T-helper 2 cell (primary cell): Measurements from ENCODE around the gene WDPCP.
"Not testable (repeated sequence)": the region's sequence is repeated elsewhere in the genome, so short reads cannot be mapped to it uniquely, and the experiment has no call there.

ENCODE experiments used
- DNase-seq, 5 experiments: peaks; one replicate each; pipeline versions ENCODE4 v3.0.0 to v3.0.0-alpha.2; 2012 to 2022

The WDPCP gene

DNA sequence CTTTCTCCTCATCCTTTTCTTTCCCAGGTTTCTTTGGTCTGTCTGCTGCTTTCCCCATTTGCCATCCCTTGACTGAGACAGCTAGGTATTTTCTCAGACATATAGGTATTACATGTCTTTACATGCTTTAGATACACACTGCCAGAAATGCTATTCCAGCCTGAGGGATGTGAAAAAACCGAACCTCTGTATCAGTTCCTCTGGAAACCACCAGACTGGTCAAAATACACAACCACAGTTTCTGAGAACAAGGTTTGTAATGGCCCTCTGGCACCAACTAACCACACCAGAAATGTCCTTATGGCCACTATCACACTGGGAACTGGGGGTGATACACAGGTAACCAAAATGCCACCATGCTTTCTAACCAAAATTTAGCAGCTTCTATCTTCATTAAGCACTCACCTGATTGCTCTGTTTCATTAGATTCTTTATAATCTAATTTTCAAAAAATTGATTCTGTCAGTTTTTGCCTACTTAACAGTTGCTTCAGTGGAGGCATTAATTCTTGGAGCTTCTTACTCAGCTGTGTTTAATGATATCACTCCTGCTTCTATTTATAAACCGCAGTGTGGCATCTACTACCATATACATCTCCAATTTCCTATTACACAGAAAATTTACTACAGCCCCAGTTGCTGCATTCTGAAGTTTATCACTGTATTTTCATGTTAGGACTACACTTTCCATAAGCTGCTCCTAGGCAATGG lies 243.5 kb downstream of the WDPCP start:
- DNase-seq: no peak

DNA sequence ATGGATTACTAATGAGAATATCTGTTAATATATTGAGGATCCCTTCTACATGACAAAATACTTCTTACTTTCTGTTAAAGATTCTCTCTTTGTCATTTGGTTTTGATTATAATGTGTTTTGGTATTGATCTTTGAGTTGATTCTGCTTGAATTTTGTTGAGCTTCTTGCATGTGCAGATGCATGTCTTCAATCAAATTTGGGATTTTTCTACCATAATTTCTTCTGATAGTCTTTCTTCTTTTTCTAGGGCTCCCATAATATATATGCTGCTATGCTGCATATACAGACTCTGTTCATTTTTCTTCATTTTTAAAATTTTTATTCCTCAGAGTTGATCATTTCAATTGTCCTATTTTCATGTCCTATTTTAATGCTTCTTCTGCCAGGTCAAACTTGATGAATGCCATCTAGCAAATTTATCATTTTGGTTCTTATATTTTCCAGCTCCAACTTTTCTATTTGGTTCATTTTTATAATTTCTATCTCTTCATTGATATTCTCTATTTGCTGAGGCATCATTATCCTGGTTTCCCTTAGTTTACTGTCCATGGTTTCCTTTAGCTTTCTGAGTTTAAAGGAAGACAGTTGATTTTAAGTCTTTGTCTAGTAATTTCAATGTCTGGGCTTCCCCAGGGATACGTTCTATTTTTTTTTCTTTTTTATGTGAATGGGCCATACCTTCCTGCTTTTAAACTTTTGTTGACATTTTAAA lies 244.7 kb downstream of the WDPCP start:
- DNase-seq: no peak

DNA sequence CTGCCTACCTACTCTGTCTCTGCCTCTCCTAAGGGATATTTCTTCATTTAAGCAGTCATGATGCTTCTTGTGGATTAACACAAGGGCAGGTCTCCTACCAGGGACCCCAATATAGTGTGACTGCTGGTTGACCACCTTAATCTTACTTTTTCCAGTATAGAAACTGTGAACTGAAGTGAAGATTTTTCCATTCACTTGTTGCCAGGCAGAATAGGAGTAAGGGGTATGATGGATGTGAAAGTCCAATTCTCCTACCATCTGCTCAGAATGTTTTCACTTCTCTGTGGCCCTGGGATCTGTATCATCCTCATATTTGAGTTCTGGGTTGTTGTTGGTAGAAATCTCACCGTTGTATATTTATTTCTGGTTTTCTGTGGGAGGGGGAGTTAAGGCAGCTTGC lies 247.8 kb downstream of the WDPCP start:
- DNase-seq: no peak

DNA sequence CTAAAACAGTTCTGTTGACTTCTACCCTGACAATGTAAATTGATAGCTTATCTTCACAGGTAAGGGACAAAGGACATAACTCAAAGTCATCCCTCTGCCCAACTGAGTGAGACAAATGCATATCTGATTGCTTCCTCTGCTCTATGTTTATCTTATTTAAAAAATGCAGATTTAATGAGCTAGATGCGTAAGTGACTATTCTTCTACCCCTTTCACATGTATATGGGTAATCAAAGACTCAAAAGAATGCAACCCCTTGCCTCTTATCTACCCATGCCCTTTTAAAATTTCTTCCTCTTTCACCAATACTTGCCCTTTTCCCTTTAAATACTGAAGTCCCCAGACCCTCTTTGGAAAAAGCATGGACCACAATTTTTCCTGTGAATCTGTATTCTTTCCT lies 253.4 kb downstream of the WDPCP start:
- DNase-seq: no peak

DNA sequence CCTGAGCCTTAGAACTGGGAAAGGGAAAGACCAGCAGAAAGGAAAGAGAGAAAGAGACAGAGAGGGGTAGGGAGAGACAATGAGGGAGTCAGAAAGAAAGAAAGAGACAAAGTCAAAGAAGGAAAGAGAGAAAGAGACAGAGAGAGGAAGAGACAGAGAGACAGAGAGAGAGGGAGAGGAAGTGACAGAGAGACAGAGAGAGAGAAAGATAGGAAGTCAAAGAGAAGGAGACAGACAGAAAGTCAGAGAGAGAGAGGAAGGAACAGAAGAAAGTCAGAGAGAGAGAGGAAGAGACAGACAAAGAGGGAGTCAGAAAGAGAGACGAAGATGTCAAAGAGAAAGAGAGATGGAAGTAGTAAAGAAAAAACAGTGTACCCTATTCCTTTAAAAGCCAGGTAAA lies 261.8 kb downstream of the WDPCP start:
- DNase-seq: no peak

DNA sequence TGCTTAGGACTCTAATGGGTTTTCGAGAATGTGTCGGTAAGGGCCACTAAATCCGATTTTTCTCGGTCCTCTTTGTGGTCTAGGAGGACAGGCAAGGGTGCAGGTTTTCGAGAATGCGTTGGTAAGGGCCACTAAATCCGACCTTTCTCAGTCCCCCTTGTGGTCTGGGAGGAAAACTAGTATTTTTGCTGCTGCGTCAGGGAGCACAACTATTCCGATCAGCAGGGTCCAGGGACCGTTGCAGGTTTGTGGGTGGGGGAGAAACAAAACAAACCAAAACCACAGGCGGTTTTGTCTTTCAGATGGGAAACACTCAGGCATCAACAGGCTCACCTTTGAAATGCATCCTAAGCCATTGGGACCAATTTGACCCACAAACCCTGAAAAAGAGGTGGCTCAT lies 264.6 kb downstream of the WDPCP start:
- not testable (repeated sequence) for DNase-seq

DNA sequence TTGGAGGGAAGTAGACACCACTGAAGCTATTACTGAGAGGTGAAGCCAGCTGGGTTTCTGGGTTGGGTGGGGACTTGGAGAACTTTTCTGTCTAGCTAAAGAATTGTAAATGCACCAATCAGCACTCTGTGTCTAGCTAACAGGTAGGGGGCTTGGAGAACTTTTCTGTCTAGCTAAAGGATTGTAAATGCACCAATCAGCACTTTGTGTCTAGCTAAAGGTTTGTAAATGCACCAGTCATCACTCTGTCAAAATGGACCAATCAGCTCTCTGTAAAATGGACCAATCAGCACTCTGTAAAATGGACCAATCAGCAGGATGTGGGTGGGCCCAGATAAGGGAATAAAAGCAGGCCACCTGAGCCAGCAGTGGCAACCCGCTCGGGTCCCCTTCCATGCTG lies 266.3 kb downstream of the WDPCP start:
- not testable (repeated sequence) for DNase-seq

DNA sequence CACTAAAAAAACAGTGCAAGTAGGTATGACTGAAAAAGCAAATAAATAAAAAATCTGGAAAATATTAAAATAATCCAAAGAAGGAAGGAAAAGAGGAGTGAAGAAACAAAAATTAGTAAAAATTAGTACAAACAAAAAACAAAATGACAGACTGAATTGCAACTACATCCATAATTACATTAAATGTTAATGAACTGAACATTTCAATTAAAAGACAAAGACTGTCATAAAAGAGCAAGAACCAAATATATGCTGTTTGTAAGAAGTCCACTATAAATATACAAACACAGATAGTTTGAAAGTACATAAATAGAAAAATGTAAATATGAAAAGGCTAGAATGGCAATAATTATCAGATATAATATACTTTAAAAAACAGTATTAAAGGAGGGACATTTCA lies 267.6 kb downstream of the WDPCP start:
- DNase-seq: no peak

DNA sequence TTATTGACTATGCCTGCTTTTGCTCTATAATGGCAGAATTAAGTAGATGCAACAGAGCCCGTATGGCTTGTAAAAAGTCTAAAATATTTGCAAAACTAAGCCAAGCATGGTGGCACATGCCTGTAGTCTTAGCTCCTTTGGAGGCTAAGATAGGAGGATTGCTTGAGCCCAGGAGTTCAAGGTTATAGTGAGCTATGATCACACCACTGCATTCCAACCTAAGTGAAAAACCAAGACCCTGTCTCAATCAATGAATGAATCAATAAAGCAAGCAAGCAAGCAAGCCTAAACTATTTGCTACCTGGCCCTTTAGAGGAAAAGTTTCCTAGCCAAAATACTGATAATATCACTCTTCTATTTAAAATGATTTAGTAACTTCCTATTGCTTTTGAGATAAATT lies 277.7 kb downstream of the WDPCP start:
- DNase-seq: no peak

DNA sequence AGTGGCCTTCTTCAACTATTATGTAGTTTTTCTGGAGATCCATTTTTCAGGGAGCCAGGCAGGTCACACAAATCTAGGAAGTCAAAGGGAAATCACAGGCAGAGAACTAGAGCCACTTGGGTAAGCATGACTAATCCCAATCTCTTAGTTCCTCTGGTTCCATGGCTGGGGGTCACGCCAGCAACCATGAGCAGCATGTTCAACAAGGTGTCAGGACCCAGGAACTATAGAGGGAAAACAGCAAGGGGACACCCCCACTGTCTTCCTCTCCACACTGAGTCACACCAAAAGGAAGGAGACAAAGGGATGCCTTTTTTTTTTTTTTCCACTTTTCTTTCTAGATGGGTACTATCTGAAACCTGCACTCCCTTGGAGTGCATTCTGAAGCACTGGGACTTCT lies 286.8 kb downstream of the WDPCP start:
- peak in 1 of 5 experiments; percentile 7 for DNase-seq

DNA sequence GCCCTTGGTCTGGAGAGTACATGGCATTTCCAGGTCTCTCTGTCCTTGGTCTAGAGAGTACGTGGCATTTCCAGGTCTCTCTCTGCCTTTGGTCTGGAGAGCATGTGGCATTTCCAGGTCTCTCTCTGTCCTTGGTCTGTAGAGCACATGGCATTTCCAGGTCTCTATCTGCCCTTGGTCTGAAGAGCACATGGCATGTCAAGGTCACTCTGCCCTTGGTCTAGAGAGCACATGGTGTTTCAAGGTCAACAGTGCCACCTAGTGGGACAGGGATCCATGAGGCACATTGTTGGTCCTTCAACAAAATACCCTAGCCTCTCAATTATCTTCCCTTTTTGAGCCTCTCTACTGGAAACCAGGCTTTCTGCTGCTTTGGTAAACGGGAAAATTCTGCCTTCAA lies 287.4 kb downstream of the WDPCP start:
- DNase-seq: no peak

DNA sequence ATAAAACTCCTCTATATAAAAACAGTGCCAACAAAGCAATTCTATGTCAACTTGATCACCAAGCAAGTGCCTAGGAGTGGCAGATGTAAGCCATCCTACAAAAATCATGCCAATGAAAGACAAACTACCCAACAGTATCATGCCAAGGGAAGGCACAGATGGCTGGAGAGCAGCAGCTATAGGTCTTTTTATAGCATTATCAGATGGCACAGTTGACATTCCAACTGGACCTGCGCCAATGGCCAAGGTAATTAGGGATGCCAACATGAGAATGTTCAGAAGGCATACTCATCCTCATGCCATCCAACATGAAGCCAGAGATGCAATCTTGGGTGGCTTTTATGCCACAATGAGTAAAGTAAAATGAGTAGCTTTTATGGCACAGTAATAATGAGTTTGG lies 300.3 kb downstream of the WDPCP start:
- DNase-seq: no peak

DNA sequence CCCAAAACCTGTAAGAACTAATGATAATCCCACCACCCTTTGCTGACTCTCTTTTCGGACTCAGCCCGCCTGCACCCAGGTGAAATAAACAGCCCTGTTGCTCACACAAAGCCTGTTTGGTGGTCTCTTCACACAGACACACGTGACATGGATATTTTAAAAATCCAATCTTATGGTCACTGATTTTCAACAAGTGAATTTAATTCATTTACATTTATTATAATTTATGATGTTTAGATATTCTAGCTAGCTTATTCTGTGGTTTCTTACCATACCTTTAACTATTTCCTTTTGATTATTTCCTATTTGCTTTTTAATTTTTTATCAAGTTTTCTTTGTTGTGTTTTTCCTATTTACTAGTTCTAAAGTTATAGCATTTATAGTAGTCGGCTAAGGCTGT lies 301.8 kb downstream of the WDPCP start:
- DNase-seq: not testable (repeated sequence)

DNA sequence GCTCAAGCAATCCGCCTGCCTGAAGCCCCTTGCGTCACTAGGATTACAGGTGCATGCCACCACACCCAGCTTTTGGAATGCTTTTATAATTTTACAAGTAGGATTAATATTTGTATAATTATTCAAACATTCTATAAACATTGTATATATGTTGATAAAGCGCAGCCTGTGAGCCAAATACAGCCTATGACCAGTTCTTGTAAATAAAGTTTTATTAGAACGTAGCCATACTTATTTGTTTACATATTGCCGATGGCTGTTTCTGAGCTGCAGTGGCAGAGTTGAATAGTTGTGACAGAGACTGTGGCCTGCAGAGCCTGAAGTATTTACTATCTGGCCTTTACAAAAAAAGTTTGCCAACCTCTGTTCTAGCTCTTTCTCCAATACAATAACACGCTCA lies 305.0 kb downstream of the WDPCP start:
- no peak for DNase-seq

DNA sequence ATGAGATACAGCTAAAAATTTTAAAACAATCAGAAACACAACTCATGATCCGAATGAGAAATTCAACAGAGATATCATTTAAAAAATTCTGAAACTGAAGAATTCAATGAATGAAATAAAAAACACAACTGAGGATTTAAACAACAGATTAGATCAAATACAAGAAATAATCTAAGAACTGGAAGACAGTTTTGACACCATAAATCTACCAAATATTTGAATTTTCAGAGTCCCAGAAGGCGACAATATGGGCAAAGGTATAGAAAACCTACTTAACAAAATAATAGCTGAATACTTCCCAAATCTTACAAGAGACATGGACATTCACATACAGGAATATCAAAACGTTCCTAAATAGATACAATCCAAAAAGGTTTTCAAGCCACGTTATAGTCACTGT lies 315.7 kb downstream of the WDPCP start:
- no peak for DNase-seq

DNA sequence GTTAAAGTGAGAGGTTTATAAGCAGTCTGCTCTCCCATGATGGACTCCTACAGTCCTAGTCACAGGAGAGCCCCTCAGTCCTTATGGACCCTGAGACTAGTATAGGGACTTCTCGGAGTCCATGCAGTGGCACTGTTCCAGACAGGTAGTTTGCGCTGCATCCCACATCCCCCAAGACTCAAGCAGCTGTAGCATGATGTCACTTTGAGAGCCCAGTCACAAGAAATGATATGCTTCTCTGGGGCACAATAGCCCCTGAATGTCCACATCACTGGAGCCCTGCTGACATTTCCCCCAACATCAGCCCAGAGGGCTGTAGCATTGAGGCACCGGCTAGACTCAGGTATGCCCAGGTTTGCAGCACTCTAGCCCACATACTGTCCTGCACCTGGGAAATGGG lies 317.6 kb downstream of the WDPCP start:
- no peak for DNase-seq

DNA sequence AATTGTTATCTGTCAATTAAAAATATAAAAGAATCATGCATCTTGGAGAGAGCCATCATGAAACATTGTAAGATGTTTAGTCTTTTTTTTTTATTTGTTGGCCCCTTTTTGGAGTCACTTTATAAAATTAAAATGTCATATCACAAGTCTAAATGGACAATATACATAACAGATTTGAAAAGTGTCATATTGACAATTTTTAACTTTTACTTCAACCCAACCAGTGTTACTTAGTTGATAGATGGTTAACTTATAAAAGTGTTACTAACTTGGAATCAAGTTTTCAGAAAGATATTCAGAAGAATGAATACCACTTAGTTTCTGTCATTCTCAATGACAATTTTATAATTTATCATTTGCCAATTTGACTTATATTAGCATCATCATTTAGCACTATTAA lies 319.3 kb downstream of the WDPCP start:
- DNase-seq: no peak

DNA sequence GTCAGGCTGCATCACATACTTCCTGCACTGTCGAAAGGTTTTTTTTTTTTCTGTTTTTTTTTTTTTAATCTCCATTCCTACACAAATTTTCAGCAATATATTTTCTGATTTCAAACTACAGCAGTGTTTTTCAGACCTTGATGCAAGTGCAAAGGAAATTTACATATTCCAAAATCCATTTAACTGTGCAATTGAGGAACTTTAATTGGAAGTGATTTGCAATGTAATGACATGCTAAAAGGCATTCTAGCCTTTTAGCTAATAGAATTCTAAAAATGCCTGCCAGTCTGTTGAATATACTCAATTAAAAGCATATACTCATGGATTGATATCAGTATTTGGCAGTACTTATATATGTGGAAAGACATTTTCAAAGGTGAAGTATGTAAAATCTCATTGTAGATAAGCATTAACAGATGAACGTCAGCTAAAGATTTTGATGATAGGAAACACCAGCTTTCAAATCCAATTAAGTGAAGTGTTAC lies 327.1 kb downstream of the WDPCP start:
- DNase-seq: no peak

DNA sequence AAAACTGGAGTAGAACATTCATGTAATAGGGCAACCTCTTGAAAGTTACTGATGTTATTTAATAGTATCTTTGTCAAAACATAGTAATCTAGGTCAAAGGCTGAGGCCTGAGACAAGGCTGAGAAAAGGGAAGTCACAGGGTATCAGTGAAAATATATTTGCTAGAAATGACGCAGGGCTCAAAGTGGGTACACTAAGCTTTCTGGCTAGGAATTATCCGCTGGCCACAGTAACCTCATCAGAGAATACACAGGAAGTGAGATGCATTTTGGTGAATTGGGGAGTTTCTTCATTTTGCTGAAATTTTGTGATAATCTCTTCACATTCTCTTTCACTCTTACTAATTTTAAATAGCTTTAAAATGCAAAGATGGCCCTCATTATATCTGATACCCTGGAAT lies 330.8 kb downstream of the WDPCP start:
- peak in 2 of 5 experiments; percentile 6 to 46 for DNase-seq

DNA sequence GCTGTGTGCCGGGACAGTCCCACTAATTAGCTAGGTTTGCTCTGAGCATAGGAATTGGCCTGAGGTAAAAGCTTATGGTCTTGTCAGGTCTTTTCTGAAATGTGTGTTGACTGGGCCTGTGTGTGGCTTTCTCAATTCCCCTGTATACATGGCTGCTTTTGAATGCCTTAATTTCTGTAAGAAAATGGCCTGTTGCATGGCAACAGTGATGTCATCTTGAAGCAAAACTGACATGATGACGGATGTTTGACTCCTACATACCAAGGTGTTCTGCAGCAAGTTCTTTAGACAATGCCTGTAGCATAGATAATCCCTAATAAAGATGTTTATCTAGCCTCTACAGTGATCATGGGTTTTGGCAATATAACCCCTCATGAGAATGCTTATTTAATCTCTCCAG lies 339.1 kb downstream of the WDPCP start:
- DNase-seq: no peak

DNA sequence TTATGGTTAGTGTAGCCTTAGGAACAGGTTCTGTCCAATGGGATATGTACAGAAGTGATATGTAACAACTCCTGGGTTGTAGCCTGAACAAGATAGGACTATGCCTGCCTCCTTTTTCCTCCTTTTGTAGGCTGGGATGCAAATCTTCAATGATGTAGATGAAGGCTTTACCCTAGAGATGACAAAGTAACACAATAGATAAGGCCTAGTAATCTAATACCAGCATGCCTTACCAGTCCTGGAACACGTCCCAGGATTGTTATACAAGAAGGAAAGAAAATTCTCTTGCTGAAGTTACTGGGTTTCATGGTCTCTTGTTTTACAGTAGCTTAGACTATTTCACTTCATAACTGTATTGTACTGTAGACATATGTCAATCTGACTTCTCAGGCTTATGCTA lies 345.5 kb downstream of the WDPCP start:
- DNase-seq: no peak

DNA sequence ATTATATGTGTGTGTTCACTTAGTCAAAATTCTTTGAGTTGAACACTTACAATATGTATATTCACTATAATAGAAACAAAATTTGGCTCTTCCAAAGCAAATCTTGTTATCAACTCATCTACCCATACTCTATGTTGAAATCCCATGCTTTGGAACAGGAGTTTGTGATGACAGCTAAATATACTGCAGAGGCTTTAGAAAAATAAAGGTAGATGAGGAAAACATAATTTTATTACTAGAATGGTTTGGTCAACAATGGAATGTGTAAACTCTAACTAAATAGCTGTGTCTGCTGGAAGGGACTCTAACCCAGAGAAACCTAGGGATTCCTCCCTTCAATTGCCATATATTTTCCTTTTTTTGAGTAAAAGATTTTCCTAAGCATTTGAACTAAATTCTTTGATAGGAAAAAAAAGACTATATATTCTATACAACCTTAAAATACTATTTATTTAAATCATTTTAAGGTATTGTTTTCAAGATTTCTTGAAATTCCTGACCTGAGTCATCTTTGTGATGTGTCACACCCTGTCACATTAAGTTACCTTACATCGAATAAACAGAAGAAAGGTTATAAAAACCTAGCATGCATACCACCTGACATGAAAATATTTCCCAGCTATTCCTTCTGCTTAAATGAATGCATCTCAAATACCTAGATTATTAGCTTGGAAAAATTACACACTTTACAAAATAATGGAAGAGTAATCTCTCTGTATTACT lies 362.2 kb downstream of the WDPCP start:
- no peak for DNase-seq

DNA sequence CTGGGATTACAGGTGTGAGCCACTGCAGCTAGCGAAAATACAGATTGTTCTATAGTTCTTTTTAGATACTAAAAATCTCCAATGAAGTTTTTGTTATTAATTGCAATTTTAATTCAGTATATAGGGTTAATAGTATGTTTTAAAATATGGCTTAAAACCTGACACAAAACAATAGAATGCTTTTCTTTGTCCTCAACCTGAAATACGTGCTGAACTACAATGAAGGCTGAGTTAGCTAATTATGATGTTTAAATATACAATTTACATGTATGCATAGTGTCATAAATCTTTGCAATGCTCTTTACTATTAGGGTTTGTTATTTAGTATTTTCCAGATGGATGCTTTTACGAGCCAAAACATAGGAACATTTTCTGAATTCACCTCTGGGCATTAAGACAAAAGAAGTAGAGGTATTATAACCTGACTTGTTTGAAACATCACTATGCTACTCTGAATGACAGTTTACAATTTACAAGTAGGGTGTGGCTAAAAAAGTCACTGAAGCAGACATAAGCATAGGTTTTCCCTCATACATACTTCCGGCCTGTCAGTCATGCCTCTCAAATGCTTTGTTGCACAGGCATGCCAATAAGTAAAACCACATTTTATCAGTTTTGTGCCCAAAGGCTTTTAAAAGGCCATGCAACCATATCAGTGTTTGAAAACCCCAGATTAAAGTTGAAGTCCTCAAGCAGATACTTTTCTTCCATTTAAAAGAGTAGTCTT lies 369.3 kb downstream of the WDPCP start:
- DNase-seq: no peak
